ENCODE measurements around the gene ARFIP1. TPM values are rescaled to one million over a fixed set of nuclear protein-coding genes. Genes with fewer than 3 reads are reported as not detected.

Gene ARFIP1
- total and polyA plus RNA-seq, 2 donors (not counting 1 experiment from before 2014, with no cell fraction given): 11.1 to 23.5 TPM

DNA sequence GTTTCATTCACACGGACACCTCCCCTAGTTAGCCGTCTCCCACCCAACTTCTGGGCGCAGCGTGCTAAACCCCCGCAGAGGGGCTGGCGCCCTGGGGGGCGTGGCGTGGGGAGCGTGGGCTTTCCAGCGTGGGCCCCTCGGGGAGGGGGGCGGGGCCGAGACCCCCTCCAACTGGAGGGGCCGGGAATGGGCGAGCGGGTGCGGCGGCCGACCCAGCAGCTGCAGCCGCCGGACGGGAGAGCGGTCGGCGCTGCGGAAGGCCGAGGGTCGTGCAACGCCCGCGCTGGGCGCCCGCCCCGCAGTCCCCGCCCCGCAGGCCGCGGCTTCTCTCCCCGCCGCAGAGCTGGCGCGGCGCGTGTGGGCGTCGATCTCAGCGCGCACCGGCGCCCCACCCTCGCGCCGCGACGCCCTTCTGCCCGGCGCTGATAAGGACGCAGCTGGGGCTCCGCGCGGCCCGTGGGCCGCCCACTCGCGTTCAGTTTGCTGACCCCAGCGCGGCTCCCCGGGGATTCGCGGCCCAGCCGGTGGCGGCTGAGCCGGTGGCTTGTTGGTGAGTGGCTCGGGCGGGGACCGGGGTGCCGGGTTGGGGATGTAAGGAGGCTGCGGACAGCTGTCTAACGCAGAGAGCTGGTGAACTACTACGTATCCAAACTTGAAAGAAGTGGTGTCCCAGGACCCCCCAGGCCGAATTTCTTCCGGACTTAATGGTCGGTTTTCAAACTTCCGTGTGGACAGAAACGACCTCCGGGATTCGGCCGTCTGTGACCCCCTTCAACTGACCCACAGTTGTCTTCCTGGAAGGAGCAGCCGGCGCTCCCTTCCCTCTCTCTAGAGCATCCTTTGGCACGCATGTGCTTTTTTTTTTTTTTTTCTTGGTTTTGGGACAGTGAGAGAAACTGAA, 157.8 kb downstream of the ARFIP1 start:
- peaks cover 27% of the 10 kb centered on the region for H3K4me1 Mint-ChIP-seq
- no peak overlapping the region for H3K27ac Mint-ChIP-seq
- Histone ChIP-seq H3K9ac (ENCODE audit: low read length) (peak overlapping the region; percentile 65), H3K79me2 (ENCODE audit: control insufficient read depth, insufficient read depth, low read length) (no peaks in the 10 kb centered on the region), H3K27ac (ENCODE audit: low read length in 2 of 2) (no peak overlapping the region), H3K4me1 (ENCODE audit: control insufficient read depth in 2 of 2, insufficient read depth in 2 of 2, low read length in 2 of 2) (peaks cover 23 to 25% of the 10 kb centered on the region in 2 donors), H3K27me3 (replicated peaks in 1 of 4; ENCODE audit: control extremely low read depth in 1 of 4, control insufficient read depth in 3 of 4, insufficient read depth in 4 of 4, low read length in 3 of 4) (peaks cover 0 to 56% (median 27%) of the 10 kb centered on the region in 4 experiments), H3K4me3 (ENCODE audit: control extremely low read depth in 1 of 5, extremely low read depth in 1 of 5, insufficient read depth in 1 of 5, low read depth in 2 of 5, low read length in 4 of 5) (peak overlapping the region; percentile 51 to 81 (median 59)), H4K20me1 (ENCODE audit: control insufficient read depth, insufficient read depth, low read length, poor library complexity, severe bottlenecking) (no peaks in the 10 kb centered on the region), H3K36me3 (replicated peaks in 1 of 2; ENCODE audit: control extremely low read depth in 1 of 2, control insufficient read depth in 1 of 2, extremely low read depth in 1 of 2, insufficient read depth in 2 of 2, low read length in 1 of 2) (no peaks in the 10 kb centered on the region), H2AFZ (ENCODE audit: insufficient read depth, low read depth, low read length, poor library complexity, severe bottlenecking) (peak overlapping the region; percentile 74), H3K4me2 (replicated peaks; ENCODE audit: low read depth, low read length, poor library complexity, severe bottlenecking) (peak overlapping the region; percentile 90), H3K9me3 (ENCODE audit: control extremely low read depth in 1 of 3, control insufficient read depth in 2 of 3, insufficient read depth in 1 of 3, low read length in 2 of 3) (peaks cover 0 to 2% (median 0%) of the 10 kb centered on the region in 3 donors)
- ChIA-PET CTCF (interaction anchor here (2.7 kb wide), 1 partner anchor 146 kb away, joined by 8 read pairs; no protein-coding TSS in a partner anchor), POLR2A (interaction anchor here (0.6 kb wide), 1 partner anchor 26 kb away, joined by 4 read pairs; no protein-coding TSS in a partner anchor)
- intact Hi-C loops (cut with micrococcal nuclease): loop anchor here (2.0 kb wide), 1 partner anchor 191 kb away; no protein-coding TSS in a partner anchor
- ATAC-seq (ENCODE audit: low read depth): peak; percentile 55
- no peaks in the 10 kb centered on the region for H3K9me3 Mint-ChIP-seq (ENCODE audit: insufficient read depth)
- H3K4me3 Mint-ChIP-seq: peak overlapping the region; percentile 80
- under 1% methylated on average over 76 of the region's 91 CpGs for WGBS (ENCODE audit: insufficient coverage)
- H3K27me3 Mint-ChIP-seq: peaks cover 59% of the 10 kb centered on the region
- TF ChIP-seq EZH2 (IDR thresholded peaks at IDR 0.05; ENCODE audit: borderline replicate concordance, insufficient read depth, low read depth, low read length, poor library complexity, severe bottlenecking): peak; percentile 40
- TF ChIP-seq, protein P1, sequence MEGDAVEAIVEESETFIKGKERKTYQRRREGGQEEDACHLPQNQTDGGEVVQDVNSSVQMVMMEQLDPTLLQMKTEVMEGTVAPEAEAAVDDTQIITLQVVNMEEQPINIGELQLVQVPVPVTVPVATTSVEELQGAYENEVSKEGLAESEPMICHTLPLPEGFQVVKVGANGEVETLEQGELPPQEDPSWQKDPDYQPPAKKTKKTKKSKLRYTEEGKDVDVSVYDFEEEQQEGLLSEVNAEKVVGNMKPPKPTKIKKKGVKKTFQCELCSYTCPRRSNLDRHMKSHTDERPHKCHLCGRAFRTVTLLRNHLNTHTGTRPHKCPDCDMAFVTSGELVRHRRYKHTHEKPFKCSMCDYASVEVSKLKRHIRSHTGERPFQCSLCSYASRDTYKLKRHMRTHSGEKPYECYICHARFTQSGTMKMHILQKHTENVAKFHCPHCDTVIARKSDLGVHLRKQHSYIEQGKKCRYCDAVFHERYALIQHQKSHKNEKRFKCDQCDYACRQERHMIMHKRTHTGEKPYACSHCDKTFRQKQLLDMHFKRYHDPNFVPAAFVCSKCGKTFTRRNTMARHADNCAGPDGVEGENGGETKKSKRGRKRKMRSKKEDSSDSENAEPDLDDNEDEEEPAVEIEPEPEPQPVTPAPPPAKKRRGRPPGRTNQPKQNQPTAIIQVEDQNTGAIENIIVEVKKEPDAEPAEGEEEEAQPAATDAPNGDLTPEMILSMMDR (IDR thresholded peaks at IDR 0.05): no peak
- DNase-seq: peak; percentile 67
